DMS53 (cell line): ENCODE measurements around the gene UNK.

Experiments
- DNase-seq: peaks from one replicate; lab custom pipeline; 2025; lab: John Stamatoyannopoulos, UW

Gene UNK

GRCh38 chr17:75874323-75875181, 89.9 kb downstream of the UNK start:
- no peak for DNase-seq
